A673 (cell line): Measurements from ENCODE around the gene ESM1.

Experiments
- EZH2 ChIP-seq: fragments of 200-600 bp; sonication (generic); IDR thresholded peaks from 2 replicates; pipeline ENCODE4 v1.6.1; 2017; ENCODE audit warnings: borderline replicate concordance, low read depth, mild to moderate bottlenecking, mixed read lengths, antibody characterized with exemption, low read length; ENCODE audit not compliant: poor library complexity, severe bottlenecking
- TF ChIP-seq, protein P1 (sequence below): fragments of 300-800, 200-600 bp; sonication (generic); conservative IDR thresholded peaks from 2 replicates; pipeline ENCODE4 v1.5.1; 2017; ENCODE audit warnings: low read depth, mild to moderate bottlenecking, antibody characterized with exemption, low read length, moderate library complexity, mixed read lengths

DNA sequence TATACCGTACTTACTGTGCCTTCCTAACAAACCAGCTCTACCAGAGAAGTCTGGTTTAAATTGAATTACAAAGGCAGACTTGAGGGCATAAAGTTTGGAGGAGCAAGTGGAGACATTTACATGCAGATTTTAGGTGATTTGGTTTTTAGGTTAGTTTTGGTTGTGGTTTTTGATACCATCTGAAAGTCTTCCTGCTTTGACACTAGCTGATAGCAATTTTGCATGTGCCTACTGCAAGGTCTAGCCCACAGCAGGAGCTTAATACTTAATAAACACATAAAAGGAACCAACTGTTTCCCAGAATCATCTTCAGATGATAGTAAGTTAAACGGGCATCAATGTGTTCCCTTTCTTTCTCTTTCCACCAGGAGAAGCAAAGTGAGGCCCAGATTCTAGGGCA lies 3.4 kb upstream of the ESM1 start:
- TF ChIP-seq, protein P1, sequence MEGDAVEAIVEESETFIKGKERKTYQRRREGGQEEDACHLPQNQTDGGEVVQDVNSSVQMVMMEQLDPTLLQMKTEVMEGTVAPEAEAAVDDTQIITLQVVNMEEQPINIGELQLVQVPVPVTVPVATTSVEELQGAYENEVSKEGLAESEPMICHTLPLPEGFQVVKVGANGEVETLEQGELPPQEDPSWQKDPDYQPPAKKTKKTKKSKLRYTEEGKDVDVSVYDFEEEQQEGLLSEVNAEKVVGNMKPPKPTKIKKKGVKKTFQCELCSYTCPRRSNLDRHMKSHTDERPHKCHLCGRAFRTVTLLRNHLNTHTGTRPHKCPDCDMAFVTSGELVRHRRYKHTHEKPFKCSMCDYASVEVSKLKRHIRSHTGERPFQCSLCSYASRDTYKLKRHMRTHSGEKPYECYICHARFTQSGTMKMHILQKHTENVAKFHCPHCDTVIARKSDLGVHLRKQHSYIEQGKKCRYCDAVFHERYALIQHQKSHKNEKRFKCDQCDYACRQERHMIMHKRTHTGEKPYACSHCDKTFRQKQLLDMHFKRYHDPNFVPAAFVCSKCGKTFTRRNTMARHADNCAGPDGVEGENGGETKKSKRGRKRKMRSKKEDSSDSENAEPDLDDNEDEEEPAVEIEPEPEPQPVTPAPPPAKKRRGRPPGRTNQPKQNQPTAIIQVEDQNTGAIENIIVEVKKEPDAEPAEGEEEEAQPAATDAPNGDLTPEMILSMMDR: no peak
- TF ChIP-seq EZH2: no peak
